ENCODE data around the gene SLC46A1. TPM values are rescaled to one million over a fixed set of nuclear protein-coding genes. Genes with fewer than 3 reads are reported as not detected.
A peak's percentile ranks its signal among the peaks of the same experiment; 100 is the strongest.

Gene SLC46A1
- total and polyA plus RNA-seq, 2 of the 13 experiments (the other 11 are each of a cell fraction or from before 2014, with no cell fraction given): 19.6 to 22.6 TPM

DNA sequence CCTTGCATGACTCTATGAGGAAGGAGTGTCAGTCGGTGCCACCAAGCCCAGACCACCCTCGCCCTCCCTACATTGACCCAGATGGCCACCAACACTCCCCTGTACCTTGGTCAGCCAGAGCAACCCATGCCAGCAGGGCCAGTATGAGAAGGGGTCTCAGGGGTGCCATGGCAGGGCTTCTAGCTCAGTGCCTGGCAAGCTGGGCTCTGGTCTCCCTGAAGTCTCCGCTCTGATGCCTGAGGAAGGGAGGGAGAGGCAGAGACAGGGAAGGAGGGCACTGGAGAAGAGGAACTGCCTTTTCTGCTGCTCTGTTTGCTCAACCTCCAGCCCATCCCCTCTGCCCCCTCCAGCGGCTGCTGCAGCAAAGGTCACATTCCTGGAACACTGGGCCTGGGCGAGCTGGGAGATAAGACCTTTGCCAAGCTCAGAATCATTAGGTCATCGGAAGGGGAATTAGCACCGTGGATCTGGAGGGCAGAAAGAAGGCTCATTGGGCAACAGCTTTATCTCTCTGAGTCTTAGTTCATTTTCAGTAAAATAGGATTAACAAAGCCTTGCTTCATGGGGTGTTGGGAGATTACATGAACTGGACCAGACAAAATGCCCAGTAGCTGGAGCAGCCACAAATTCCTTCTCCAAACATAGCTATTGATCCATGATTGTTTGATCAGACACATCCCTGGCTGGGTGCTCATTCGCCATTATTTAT is 35.8 kb downstream of the SLC46A1 start, which contains the start of gene VTN (continued):
- TF ChIP-seq, protein P1, sequence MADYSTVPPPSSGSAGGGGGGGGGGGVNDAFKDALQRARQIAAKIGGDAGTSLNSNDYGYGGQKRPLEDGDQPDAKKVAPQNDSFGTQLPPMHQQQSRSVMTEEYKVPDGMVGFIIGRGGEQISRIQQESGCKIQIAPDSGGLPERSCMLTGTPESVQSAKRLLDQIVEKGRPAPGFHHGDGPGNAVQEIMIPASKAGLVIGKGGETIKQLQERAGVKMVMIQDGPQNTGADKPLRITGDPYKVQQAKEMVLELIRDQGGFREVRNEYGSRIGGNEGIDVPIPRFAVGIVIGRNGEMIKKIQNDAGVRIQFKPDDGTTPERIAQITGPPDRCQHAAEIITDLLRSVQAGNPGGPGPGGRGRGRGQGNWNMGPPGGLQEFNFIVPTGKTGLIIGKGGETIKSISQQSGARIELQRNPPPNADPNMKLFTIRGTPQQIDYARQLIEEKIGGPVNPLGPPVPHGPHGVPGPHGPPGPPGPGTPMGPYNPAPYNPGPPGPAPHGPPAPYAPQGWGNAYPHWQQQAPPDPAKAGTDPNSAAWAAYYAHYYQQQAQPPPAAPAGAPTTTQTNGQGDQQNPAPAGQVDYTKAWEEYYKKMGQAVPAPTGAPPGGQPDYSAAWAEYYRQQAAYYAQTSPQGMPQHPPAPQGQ (CRISPR knock-in tag; IDR thresholded peaks at IDR 0.05; ENCODE audit: borderline replicate concordance): peak; percentile 87; the same call in 1 of the 2 replicates
- TF ChIP-seq ZBTB1 (CRISPR knock-in tag; IDR thresholded peaks at IDR 0.05; ENCODE audit: borderline replicate concordance) (no peak), TERF1 (CRISPR knock-in tag; IDR thresholded peaks at IDR 0.05) (no peak), ATF6 (CRISPR knock-in tag; conservative IDR thresholded peaks at IDR 0.05) (0 out of 2 replicates have a peak, but pooled peaks have one; percentile 41), ZBTB26 (CRISPR knock-in tag; IDR thresholded peaks at IDR 0.05; ENCODE audit: borderline replicate concordance) (peak; percentile 71; the same call in 1 of the 2 replicates), FLYWCH1 (CRISPR knock-in tag; IDR thresholded peaks at IDR 0.05) (no peak), NCOA2 (CRISPR knock-in tag; IDR thresholded peaks at IDR 0.05) (peak; percentile 91), ZNF883 (CRISPR knock-in tag; IDR thresholded peaks at IDR 0.05; ENCODE audit: not compliant biosample characterization) (peak; percentile 60), RAD21 (CRISPR knock-in tag; IDR thresholded peaks at IDR 0.05) (peak; percentile 17; the same call in 1 of the 2 replicates), KAT2B (IDR thresholded peaks at IDR 0.05; ENCODE audit: borderline replicate concordance, low read depth, low read length) (peak; percentile 59; the same call in 1 of the 2 replicates), RBAK (CRISPR knock-in tag; IDR thresholded peaks at IDR 0.05) (peak; percentile 69), GATAD1 (CRISPR knock-in tag; IDR thresholded peaks at IDR 0.05) (peak; percentile 60), HNRNPLL (IDR thresholded peaks at IDR 0.05; ENCODE audit: low read depth, low read length, poor library complexity, severe bottlenecking) (peak; percentile 62), ZNF337 (CRISPR knock-in tag; IDR thresholded peaks at IDR 0.05; ENCODE audit: borderline replicate concordance, low read depth) (peak; percentile 67; the same call in 1 of the 2 replicates), ZNF3 (CRISPR knock-in tag; IDR thresholded peaks at IDR 0.05) (no peak), ZBTB21 (CRISPR knock-in tag; IDR thresholded peaks at IDR 0.05) (peak; percentile 65; the same call in 1 of the 2 replicates)
- TF ChIP-seq, protein P2, sequence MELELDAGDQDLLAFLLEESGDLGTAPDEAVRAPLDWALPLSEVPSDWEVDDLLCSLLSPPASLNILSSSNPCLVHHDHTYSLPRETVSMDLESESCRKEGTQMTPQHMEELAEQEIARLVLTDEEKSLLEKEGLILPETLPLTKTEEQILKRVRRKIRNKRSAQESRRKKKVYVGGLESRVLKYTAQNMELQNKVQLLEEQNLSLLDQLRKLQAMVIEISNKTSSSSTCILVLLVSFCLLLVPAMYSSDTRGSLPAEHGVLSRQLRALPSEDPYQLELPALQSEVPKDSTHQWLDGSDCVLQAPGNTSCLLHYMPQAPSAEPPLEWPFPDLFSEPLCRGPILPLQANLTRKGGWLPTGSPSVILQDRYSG (CRISPR knock-in tag; IDR thresholded peaks at IDR 0.05): no peak
- TF ChIP-seq, protein P3, sequence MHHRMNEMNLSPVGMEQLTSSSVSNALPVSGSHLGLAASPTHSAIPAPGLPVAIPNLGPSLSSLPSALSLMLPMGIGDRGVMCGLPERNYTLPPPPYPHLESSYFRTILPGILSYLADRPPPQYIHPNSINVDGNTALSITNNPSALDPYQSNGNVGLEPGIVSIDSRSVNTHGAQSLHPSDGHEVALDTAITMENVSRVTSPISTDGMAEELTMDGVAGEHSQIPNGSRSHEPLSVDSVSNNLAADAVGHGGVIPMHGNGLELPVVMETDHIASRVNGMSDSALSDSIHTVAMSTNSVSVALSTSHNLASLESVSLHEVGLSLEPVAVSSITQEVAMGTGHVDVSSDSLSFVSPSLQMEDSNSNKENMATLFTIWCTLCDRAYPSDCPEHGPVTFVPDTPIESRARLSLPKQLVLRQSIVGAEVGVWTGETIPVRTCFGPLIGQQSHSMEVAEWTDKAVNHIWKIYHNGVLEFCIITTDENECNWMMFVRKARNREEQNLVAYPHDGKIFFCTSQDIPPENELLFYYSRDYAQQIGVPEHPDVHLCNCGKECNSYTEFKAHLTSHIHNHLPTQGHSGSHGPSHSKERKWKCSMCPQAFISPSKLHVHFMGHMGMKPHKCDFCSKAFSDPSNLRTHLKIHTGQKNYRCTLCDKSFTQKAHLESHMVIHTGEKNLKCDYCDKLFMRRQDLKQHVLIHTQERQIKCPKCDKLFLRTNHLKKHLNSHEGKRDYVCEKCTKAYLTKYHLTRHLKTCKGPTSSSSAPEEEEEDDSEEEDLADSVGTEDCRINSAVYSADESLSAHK (CRISPR knock-in tag; IDR thresholded peaks at IDR 0.05; ENCODE audit: borderline replicate concordance): no peak
